SK-N-SH (cell line): Measurements from ENCODE around the gene SLC7A7. TPM values are rescaled to one million over a fixed set of nuclear protein-coding genes. Genes with fewer than 3 reads are reported as not detected.

ENCODE experiments used
- CTCF ChIA-PET: fragments of 300-600, 350-600 bp; formaldehyde crosslinking; extraction: SDS; loops from one replicate; lab custom pipeline; 2021; lab: Yijun Ruan, JAX
- POLR2A ChIA-PET: fragments of 350-600 bp; sonication (Branson Sonifier 250); formaldehyde crosslinking; extraction: SDS; loops from one replicate; lab custom pipeline; 2020; ENCODE audit warnings: antibody characterized with exemption, inconsistent platforms; lab: Yijun Ruan, JAX
- DNase-seq: peaks from one replicate; pipeline ENCODE4 v3.0.0; 2012
- H2AFZ ChIP-seq: fragments of 200-600 bp; sonication (generic); 2 replicates; pipeline ENCODE4 v1.8.1; 2016; ENCODE audit warnings: antibody characterized with exemption, mild to moderate bottlenecking, low read depth
- H3F3A ChIP-seq: fragments of 200-600 bp; sonication (generic); replicated peaks from 2 replicates; pipeline ENCODE3; 2016; ENCODE audit warnings: antibody characterized with exemption, mild to moderate bottlenecking; ENCODE audit not compliant: insufficient read depth
- H3K27ac ChIP-seq, 2 experiments: fragments of 200-500 bp in 1 of 2; fragments of 200-600 bp in 1 of 2; sonication (Bioruptor generic) in 1 of 2; sonication (generic), shearing (Covaris generic) in 1 of 2; 2 replicates each; pipeline versions ENCODE4 v1.5.1 to v1.6.1; 2014 to 2016; ENCODE audit warnings: low read depth in 2 of 2, inconsistent platforms in 1 of 2, low read length in 1 of 2, mild to moderate bottlenecking in 1 of 2, mixed read lengths in 1 of 2
- H3K27me3 ChIP-seq: fragments of 200-600 bp; sonication (generic), shearing (Covaris generic); 2 replicates; pipeline ENCODE4 v1.6.1; 2016; ENCODE audit warnings: mixed run types; ENCODE audit not compliant: insufficient read depth
- H3K36me3 ChIP-seq, 2 experiments: fragments of 200-500 bp in 1 of 2; fragments of 200-600 bp in 1 of 2; sonication (Bioruptor generic) in 1 of 2; sonication (generic) in 1 of 2; replicated peaks in 1 of 2; 2 replicates each; pipeline versions ENCODE3 to v1.5.1; 2014 to 2016; ENCODE audit warnings: low read length in 1 of 2, mild to moderate bottlenecking in 1 of 2; ENCODE audit not compliant: insufficient read depth in 2 of 2, control insufficient read depth in 1 of 2
- H3K4me1 ChIP-seq, 2 experiments: fragments of 200-500 bp in 1 of 2; fragments of 200-600 bp in 1 of 2; sonication (Bioruptor generic) in 1 of 2; sonication (generic), shearing (Covaris generic) in 1 of 2; 2 replicates each; pipeline versions ENCODE4 v1.5.1 to v1.6.1; 2014 to 2016; ENCODE audit warnings: low read depth in 1 of 2, low read length in 1 of 2, mixed run types in 1 of 2; ENCODE audit not compliant: insufficient read depth in 2 of 2, control insufficient read depth in 1 of 2
- H3K4me2 ChIP-seq: fragments of 200-600 bp; sonication (generic), shearing (Covaris generic); 2 replicates; pipeline ENCODE4 v1.6.1; 2017; ENCODE audit warnings: mixed run types
- H3K4me3 ChIP-seq, 2 experiments: fragments of 200-500 bp in 1 of 2; fragments of 200-600 bp in 1 of 2; sonication (Bioruptor generic) in 1 of 2; sonication (generic), shearing (Covaris generic) in 1 of 2; 2 replicates each; pipeline versions ENCODE4 v1.5.1 to v1.8.1; 2014 to 2016; ENCODE audit warnings: low read depth in 2 of 2, inconsistent platforms in 1 of 2, low read length in 1 of 2, mild to moderate bottlenecking in 1 of 2, mixed read lengths in 1 of 2, moderate library complexity in 1 of 2
- H3K79me2 ChIP-seq: fragments of 200-600 bp; sonication (generic); 2 replicates; pipeline ENCODE4 v1.8.1; 2017; ENCODE audit warnings: mild to moderate bottlenecking; ENCODE audit not compliant: insufficient read depth
- H3K9ac ChIP-seq: fragments of 200-600 bp; sonication (generic); 2 replicates; pipeline ENCODE4 v1.6.1; 2017; ENCODE audit warnings: mixed run types
- H3K9me2 ChIP-seq: fragments of 200-600 bp; sonication (generic); 2 replicates; pipeline ENCODE4 v1.6.1; 2017; ENCODE audit warnings: mixed run types
- H3K9me3 ChIP-seq: fragments of 200-600 bp; sonication (generic); 2 replicates; pipeline ENCODE4 v1.6.1; 2017; ENCODE audit warnings: mixed run types, mild to moderate bottlenecking, moderate library complexity
- H4K20me1 ChIP-seq: fragments of 200-600 bp; sonication (generic); 2 replicates; pipeline ENCODE4 v1.6.1; 2017; ENCODE audit warnings: mild to moderate bottlenecking, mixed run types; ENCODE audit not compliant: insufficient read depth
- CHD2 ChIP-seq: fragments of 150-350 bp; IDR thresholded peaks from 2 replicates; pipeline ENCODE4 v1.6.1; 2018; ENCODE audit warnings: low read length; ENCODE audit not compliant: partially characterized antibody
- ELF1 ChIP-seq: IDR thresholded peaks from 2 replicates; pipeline ENCODE4 v1.4.0; 2012
- EP300 ChIP-seq, 2 experiments: IDR thresholded peaks; 2 replicates each; pipeline versions ENCODE4 v1.4.0 to v1.6.1; 2012; ENCODE audit warnings: borderline replicate concordance in 1 of 2, low read depth in 1 of 2, low read length in 1 of 2
- EZH2phosphoT487 ChIP-seq: fragments of 200-600 bp; sonication (generic); IDR thresholded peaks from 2 replicates; pipeline ENCODE4 v1.6.1; 2017; ENCODE audit warnings: low read depth, mixed run types, mild to moderate bottlenecking, antibody characterized with exemption, moderate library complexity, borderline replicate concordance
- FOSL2 ChIP-seq: IDR thresholded peaks from 2 replicates; pipeline ENCODE4 v1.4.0; 2012; ENCODE audit warnings: low read depth, mild to moderate bottlenecking, moderate library complexity, borderline replicate concordance
- FOXM1 ChIP-seq: IDR thresholded peaks from 2 replicates; pipeline ENCODE4 v1.4.0; 2012; ENCODE audit warnings: low read depth, mild to moderate bottlenecking
- GABPA ChIP-seq: IDR thresholded peaks from 2 replicates; pipeline ENCODE4 v1.4.0; 2012; ENCODE audit warnings: low read depth, mild to moderate bottlenecking
- GATA2 ChIP-seq: sonication (generic); formaldehyde crosslinking; IDR thresholded peaks from 2 replicates; pipeline ENCODE4 v1.5.0; 2020; ENCODE audit warnings: mild to moderate bottlenecking, missing genetic modification reagents
- MEF2A ChIP-seq: IDR thresholded peaks from 2 replicates; pipeline ENCODE4 v1.4.0; 2012; ENCODE audit warnings: low read depth, borderline replicate concordance
- MXI1 ChIP-seq: IDR thresholded peaks from 2 replicates; pipeline ENCODE4 v1.6.1; 2012; ENCODE audit warnings: mild to moderate bottlenecking, low read depth, low read length, improper control_type of control experiment
- NFIC ChIP-seq: IDR thresholded peaks from 2 replicates; pipeline ENCODE4 v1.4.0; 2012; ENCODE audit warnings: borderline replicate concordance
- POLR2AphosphoS5 ChIP-seq: IDR thresholded peaks from 2 replicates; pipeline ENCODE4 v1.6.1; 2012; ENCODE audit warnings: low read depth, low read length
- RCOR1 ChIP-seq: fragments of 150-350 bp; IDR thresholded peaks from 2 replicates; pipeline ENCODE4 v1.6.1; 2017; ENCODE audit warnings: antibody characterized with exemption, low read length
- TAF1 ChIP-seq: IDR thresholded peaks from 2 replicates; pipeline ENCODE4 v1.6.1; 2012; ENCODE audit warnings: low read depth, mild to moderate bottlenecking, low read length, moderate library complexity, borderline replicate concordance
- TCF12 ChIP-seq: IDR thresholded peaks from 2 replicates; pipeline ENCODE4 v1.4.0; 2012
- YY1 ChIP-seq: IDR thresholded peaks from 2 replicates; pipeline ENCODE4 v1.4.0; 2012; ENCODE audit warnings: low read depth, mild to moderate bottlenecking
- WGBS: methylation state at CpG from one replicate; pipeline ENCODE4 v1.1.6; 2017; ENCODE audit warnings: low lambda C conversion rate; 5-methylcytosine and 5-hydroxymethylcytosine counted together
- polyA plus RNA-seq, 3 experiments: library from polyadenylated mRNA; depleted of rRNA; stranded (reverse); fragments of >200 nt; gene quantifications; 2 replicates each; pipeline ENCODE4 v1.2.3, GENCODE V29; 2012
- TF ChIP-seq, protein P1 (sequence below): IDR thresholded peaks from 2 replicates; pipeline ENCODE4 v1.4.0; 2012; ENCODE audit warnings: low read depth, borderline replicate concordance
- TF ChIP-seq, protein P2 (sequence below): IDR thresholded peaks from 2 replicates; pipeline ENCODE4 v1.6.1; 2012; ENCODE audit warnings: mild to moderate bottlenecking, low read depth, low read length, moderate library complexity
- TF ChIP-seq, protein P3 (sequence below): fragments of 150-350 bp; IDR thresholded peaks from 2 replicates; pipeline ENCODE4 v1.6.1; 2016; ENCODE audit warnings: mild to moderate bottlenecking, low read depth, low read length

The SLC7A7 gene
- polyA plus RNA-seq, 1 of the 3 experiments (the other 2 are of a cell fraction) = 0.30 TPM

DNA sequence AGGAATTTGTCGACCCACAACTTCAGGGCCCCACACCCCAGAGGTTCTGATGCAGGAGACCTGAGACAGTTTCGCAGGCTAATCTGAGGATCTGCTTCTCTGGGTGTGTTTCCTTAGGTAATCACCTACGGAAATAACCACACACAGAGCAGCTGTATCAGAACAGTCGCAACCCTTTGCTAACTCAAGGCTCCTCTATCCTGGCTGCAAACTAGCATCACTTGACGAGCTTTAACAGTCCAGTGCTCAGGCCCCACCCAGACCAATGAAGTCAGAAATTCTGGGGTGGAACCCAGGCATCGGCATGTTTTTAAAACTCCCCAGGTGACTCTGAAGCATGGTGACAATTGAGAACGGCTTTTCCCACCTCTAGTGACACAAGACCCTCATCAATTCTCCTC is 20.7 kb downstream of the SLC7A7 start:
- WGBS = 12% methylated on average over 6 of the region's 7 CpGs
- Histone ChIP-seq H3K9me3 (no peaks in the 10 kb centered on the region), H3K36me3 (no peaks in the 10 kb centered on the region), H3K27me3 (peaks cover 43% of the 10 kb centered on the region; the same call in 1 of the 2 replicates), H3K27ac (no peak overlapping the region), H3K4me3 (no peak overlapping the region), H3K4me1 (no peaks in the 10 kb centered on the region), H3F3A (no peaks in the 10 kb centered on the region), H3K9ac (no peak overlapping the region), H3K4me2 (no peak overlapping the region), H3K9me2 (no peaks in the 10 kb centered on the region), H4K20me1 (no peaks in the 10 kb centered on the region), H3K79me2 (no peaks in the 10 kb centered on the region), H2AFZ (no peak overlapping the region)
- ChIA-PET POLR2A (no interaction called here), CTCF (interaction anchor here (1.1 kb wide), 1 partner anchor 200 kb away, joined by 3 read pairs; no protein-coding TSS in a partner anchor)
- DNase-seq = no peak
- TF ChIP-seq NFIC = no peak
- no peak for TF ChIP-seq FOSL2
- TF ChIP-seq GATA2 (CRISPR knock-in tag) = no peak
- TF ChIP-seq TCF12 = no peak
- TF ChIP-seq CHD2 = no peak
- no peak for TF ChIP-seq YY1
- no peak for TF ChIP-seq EZH2phosphoT487
- TF ChIP-seq, protein P1, sequence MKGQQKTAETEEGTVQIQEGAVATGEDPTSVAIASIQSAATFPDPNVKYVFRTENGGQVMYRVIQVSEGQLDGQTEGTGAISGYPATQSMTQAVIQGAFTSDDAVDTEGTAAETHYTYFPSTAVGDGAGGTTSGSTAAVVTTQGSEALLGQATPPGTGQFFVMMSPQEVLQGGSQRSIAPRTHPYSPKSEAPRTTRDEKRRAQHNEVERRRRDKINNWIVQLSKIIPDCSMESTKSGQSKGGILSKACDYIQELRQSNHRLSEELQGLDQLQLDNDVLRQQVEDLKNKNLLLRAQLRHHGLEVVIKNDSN = no peak
- TF ChIP-seq TAF1 = no peak
- no peak for TF ChIP-seq EP300 (IDR thresholded peaks at IDR 0.05; ENCODE audit: borderline replicate concordance in 1 of 2, low read depth in 1 of 2, low read length in 1 of 2)
- TF ChIP-seq ELF1 = no peak
- TF ChIP-seq MXI1 = no peak
- TF ChIP-seq, protein P2, sequence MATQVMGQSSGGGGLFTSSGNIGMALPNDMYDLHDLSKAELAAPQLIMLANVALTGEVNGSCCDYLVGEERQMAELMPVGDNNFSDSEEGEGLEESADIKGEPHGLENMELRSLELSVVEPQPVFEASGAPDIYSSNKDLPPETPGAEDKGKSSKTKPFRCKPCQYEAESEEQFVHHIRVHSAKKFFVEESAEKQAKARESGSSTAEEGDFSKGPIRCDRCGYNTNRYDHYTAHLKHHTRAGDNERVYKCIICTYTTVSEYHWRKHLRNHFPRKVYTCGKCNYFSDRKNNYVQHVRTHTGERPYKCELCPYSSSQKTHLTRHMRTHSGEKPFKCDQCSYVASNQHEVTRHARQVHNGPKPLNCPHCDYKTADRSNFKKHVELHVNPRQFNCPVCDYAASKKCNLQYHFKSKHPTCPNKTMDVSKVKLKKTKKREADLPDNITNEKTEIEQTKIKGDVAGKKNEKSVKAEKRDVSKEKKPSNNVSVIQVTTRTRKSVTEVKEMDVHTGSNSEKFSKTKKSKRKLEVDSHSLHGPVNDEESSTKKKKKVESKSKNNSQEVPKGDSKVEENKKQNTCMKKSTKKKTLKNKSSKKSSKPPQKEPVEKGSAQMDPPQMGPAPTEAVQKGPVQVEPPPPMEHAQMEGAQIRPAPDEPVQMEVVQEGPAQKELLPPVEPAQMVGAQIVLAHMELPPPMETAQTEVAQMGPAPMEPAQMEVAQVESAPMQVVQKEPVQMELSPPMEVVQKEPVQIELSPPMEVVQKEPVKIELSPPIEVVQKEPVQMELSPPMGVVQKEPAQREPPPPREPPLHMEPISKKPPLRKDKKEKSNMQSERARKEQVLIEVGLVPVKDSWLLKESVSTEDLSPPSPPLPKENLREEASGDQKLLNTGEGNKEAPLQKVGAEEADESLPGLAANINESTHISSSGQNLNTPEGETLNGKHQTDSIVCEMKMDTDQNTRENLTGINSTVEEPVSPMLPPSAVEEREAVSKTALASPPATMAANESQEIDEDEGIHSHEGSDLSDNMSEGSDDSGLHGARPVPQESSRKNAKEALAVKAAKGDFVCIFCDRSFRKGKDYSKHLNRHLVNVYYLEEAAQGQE = no peak
- no peak for TF ChIP-seq FOXM1
- TF ChIP-seq RCOR1 = no peak
- TF ChIP-seq, protein P3, sequence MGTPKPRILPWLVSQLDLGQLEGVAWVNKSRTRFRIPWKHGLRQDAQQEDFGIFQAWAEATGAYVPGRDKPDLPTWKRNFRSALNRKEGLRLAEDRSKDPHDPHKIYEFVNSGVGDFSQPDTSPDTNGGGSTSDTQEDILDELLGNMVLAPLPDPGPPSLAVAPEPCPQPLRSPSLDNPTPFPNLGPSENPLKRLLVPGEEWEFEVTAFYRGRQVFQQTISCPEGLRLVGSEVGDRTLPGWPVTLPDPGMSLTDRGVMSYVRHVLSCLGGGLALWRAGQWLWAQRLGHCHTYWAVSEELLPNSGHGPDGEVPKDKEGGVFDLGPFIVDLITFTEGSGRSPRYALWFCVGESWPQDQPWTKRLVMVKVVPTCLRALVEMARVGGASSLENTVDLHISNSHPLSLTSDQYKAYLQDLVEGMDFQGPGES = no peak
- TF ChIP-seq GABPA = no peak
- no peak for TF ChIP-seq POLR2AphosphoS5
- no peak for TF ChIP-seq MEF2A
